Measurements from ENCODE around the gene HSPA14. TPM values are rescaled to one million over a fixed set of nuclear protein-coding genes. Genes with fewer than 3 reads are reported as not detected.

HSPA14 gene
- total RNA-seq, 1 donor from 2014 or later: 9.7 TPM

- TF ChIP-seq CTCF (IDR thresholded peaks at IDR 0.05; ENCODE audit: insufficient read depth, low read length, poor library complexity, severe bottlenecking): no peak
These were observed 37.8 kb downstream of the HSPA14 start for GRCh38 chr10:14875941-14876340.

GRCh38 chr10:14876764-14877163 is 38.7 kb downstream of the HSPA14 start:
- TF ChIP-seq CTCF (IDR thresholded peaks at IDR 0.05; ENCODE audit: insufficient read depth, low read length, poor library complexity, severe bottlenecking): no peak
- Histone ChIP-seq H3K36me3 (ENCODE audit: control insufficient read depth, insufficient read depth, low read length) (no peaks in the 10 kb centered on the region), H3K4me3 (ENCODE audit: low read depth, low read length) (no peak overlapping the region), H3K27me3 (ENCODE audit: control insufficient read depth, insufficient read depth, low read length) (no peaks in the 10 kb centered on the region)
- DNase-seq (ENCODE audit: low read depth): no peak

More at GRCh38 chr10:14875941-14876340, 37.8 kb downstream of the HSPA14 start:
- Histone ChIP-seq H3K4me3 (ENCODE audit: low read depth, low read length) (no peak overlapping the region), H3K27me3 (ENCODE audit: control insufficient read depth, insufficient read depth, low read length) (no peaks in the 10 kb centered on the region), H3K36me3 (ENCODE audit: control insufficient read depth, insufficient read depth, low read length) (no peaks in the 10 kb centered on the region)
- DNase-seq (ENCODE audit: low read depth): no peak

- DNase-seq (ENCODE audit: low read depth): peak; percentile 71
- TF ChIP-seq CTCF (IDR thresholded peaks at IDR 0.05; ENCODE audit: insufficient read depth, low read length, poor library complexity, severe bottlenecking): peak; percentile 5
- Histone ChIP-seq H3K27me3 (ENCODE audit: control insufficient read depth, insufficient read depth, low read length) (no peaks in the 10 kb centered on the region), H3K4me3 (ENCODE audit: low read depth, low read length) (peak within 1 kb of the TSS; percentile 64), H3K36me3 (ENCODE audit: control insufficient read depth, insufficient read depth, low read length) (no peaks in the 10 kb centered on the region)
These were observed 40.4 kb downstream of the HSPA14 start, which contains the start of gene SUV39H2 for GRCh38 chr10:14878266-14879123. Gene SUV39H2 (plus strand): TSS chr10:14878866. CDS start chr10:14878889, 23 bp downstream.

GRCh38 chr10:14879124-14879927 is 41.2 kb downstream of the HSPA14 start:
- no peak for TF ChIP-seq CTCF (IDR thresholded peaks at IDR 0.05; ENCODE audit: insufficient read depth, low read length, poor library complexity, severe bottlenecking)
- no peak for DNase-seq (ENCODE audit: low read depth)
- Histone ChIP-seq H3K27me3 (ENCODE audit: control insufficient read depth, insufficient read depth, low read length) (no peaks in the 10 kb centered on the region), H3K4me3 (ENCODE audit: low read depth, low read length) (peak overlapping the region; percentile 64), H3K36me3 (ENCODE audit: control insufficient read depth, insufficient read depth, low read length) (no peaks in the 10 kb centered on the region)

GRCh38 chr10:14879928-14880193 is 41.8 kb downstream of the HSPA14 start:
- no peaks in the 10 kb centered on the region for H3K27me3 ChIP-seq (ENCODE audit: control insufficient read depth, insufficient read depth, low read length)
- no peak for DNase-seq (ENCODE audit: low read depth)
- peak overlapping the region; percentile 64 for H3K4me3 ChIP-seq (ENCODE audit: low read depth, low read length)
- TF ChIP-seq CTCF (IDR thresholded peaks at IDR 0.05; ENCODE audit: insufficient read depth, low read length, poor library complexity, severe bottlenecking): no peak
- no peaks in the 10 kb centered on the region for H3K36me3 ChIP-seq (ENCODE audit: control insufficient read depth, insufficient read depth, low read length)
